Measurements from ENCODE around the gene GPR15LG.

GPR15LG gene

DNA sequence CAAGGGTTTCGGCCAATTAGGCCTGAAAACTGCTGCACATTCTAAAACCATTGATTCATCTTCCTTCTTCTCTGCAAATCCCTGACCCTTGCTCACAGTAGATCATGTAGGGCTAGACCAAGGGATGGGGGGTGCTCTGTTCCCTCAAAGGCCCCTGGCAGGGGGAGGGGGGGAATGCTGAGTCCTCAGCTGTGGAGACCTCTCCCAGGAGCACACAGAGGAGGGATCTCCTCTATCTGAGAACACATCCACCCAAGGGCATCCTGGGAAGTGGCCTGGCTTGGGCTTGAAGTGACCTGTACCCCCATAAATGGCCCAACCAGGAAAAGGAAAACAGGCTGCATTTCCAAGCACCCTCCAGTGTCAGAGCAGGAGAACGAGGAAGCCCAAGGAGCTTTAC lies 19.7 kb downstream of the GPR15LG start:
- in situ Hi-C loops (cut with HindIII; ENCODE audit: low sequenced_read_pairs) = no loop called here

DNA sequence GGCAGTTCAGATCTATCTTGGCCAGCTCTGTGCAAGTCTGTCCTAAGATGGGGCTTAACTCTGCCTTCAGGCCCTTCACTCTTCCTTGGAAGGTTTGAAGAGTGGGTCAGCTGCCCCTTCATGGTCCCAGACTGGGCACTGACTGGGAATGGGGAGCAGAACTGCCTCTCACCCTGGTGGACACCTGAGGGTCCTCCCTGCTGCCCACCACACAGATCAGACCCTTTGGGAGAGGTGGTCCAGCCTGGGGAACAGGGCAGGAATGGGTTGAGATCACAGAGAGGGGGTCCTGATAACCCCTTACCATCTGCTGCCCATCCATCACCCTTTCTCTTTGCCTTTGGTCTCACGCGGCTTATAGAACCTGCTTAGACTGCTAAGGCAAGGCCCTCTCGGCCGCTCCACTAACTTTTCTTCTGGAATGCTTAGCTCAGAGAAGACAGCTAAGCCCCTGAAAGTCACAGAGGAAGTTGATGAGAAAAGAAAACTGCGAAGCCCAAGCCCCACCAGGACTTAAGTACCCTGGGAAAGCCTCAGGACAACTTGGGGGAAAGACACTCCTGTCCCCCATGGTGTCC lies 20.3 kb downstream of the GPR15LG start:
- in situ Hi-C loops (cut with HindIII; ENCODE audit: low sequenced_read_pairs) = no loop called here

DNA sequence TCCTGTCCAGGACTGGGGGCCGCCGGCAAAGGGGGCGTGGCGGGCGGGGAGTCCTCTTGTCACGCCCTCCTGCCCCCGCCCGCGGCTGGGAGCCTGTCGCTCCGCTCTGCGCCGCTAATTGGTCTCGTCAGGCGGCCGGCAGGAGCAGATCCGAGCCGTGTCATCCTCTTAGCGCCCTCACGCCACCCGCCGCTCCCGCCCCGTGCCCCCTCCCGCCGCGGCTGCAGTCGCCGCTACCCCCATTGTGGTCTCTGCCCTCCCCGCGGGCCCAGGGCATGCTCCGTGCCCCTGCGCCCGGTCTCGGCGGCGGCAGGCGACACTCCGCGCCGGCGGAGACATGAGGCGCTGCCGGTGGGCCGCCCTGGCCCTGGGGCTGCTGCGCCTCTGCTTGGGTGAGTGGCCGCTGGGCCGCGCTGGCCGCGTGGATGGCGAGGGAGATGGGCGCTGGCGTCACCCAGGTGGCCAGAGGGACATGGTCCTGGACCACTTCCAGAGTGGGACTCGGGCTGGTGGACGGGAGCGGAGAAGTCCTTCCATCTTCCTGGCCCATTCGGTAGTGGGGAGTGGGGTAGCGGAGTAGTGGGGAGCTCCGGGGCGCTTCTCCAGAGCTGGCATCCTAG lies 20.9 kb downstream of the GPR15LG start, which contains the start of gene CDHR1:
TSS of gene CDHR1 (plus strand) at position 114 of the 620 bp plus-strand sequence. CDS start at position 338, 224 bp downstream.
- in situ Hi-C loops (cut with HindIII; ENCODE audit: low sequenced_read_pairs) = no loop called here

DNA sequence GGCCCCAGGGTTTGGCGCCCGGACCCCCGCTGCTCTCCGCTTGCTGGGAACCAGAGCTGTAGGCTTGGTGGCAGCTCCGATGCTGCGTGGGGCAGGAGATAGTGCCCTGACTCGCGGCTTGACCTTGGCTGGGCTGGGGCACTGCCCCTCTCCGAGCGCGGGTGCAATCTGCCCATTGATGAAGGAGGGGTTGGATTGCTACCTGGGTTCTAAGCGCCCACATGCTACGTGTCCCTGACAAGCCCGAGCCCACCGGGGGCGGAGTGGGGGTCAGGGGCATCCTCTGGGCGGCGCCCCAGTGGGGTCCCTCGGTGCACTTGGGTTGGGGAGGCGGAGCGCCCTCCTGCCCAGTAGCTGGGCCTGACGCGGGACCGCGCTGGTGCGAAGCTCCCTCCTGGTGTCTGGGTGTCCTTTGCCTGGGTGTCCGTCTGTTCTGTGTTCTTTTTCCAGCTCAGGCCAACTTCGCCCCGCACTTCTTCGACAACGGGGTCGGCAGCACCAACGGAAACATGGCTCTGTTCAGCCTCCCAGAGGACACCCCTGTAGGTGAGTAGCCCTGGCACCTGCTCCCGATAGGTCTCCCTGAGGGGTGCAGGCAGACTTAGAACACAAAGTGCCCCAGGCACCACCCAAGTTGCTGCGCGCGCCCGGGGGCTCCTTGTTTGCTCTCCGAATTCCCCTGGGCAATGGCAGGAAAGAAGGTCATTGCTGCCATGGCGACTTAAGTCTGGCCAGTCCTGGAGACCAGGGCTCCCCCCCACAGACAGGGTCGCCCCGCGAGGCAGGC lies 21.6 kb downstream of the GPR15LG start:
- in situ Hi-C loops (cut with HindIII; ENCODE audit: low sequenced_read_pairs) = no loop called here

DNA sequence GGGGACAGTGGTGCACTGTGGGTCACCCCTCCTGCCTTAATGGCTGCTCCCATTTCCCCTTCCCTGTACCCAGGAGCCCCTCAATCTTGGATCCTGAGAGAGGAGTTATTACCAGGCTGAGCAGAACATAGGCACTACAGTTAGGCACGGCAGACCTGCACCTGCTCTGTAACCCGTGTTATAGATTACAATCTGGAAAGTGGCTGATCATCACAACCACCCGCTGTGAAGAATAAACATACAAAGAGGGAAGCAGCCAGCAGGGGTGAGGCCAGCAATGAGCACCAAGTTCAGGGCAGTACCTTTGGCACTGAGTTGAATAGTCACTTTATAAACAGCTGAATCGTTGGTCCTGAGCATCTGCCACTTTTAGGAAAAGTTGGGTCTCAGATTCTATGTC lies 22.5 kb downstream of the GPR15LG start:
- in situ Hi-C loops (cut with HindIII; ENCODE audit: low sequenced_read_pairs) = no loop called here

DNA sequence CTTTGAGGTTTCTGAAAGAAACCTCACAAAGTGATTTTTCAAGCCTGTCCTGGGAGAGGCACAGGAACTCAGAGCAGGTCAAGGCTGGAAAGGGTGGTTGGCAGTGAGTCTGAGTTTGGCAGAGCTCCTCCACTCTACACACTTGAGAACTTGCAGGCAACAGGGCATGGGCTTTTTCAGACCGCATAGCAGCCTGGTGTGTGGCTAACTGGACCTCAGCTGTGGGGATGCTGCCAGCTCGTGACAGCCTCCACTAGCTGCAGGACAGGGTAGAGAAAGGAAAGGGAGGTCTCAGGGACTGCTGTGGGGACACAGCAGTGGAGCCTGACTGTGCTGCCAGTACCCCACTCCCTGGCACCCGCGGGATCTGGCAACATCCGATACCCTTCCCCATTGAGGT lies 23.3 kb downstream of the GPR15LG start:
- in situ Hi-C loops (cut with HindIII; ENCODE audit: low sequenced_read_pairs) = no loop called here

DNA sequence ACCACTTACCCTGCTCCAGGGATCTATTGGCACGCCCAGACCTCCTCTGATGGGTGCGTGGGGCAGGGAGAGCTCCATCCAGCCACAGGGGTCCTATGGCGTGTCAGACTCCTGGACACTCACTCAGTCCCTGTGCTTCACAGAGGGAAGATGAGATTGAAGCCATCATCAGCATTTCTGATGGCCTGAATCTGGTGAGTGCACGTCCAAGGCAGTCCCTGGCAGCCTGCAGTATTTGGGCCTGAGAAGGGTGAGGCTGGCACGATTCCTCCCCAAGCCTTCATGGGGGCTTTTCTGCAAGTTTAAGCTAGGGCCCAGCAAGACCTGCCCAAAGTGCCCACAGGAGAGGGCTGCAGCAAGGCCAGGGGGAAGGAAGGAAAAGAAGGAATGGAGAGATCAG lies 24.0 kb downstream of the GPR15LG start:
- in situ Hi-C loops (cut with HindIII; ENCODE audit: low sequenced_read_pairs) = no loop called here

DNA sequence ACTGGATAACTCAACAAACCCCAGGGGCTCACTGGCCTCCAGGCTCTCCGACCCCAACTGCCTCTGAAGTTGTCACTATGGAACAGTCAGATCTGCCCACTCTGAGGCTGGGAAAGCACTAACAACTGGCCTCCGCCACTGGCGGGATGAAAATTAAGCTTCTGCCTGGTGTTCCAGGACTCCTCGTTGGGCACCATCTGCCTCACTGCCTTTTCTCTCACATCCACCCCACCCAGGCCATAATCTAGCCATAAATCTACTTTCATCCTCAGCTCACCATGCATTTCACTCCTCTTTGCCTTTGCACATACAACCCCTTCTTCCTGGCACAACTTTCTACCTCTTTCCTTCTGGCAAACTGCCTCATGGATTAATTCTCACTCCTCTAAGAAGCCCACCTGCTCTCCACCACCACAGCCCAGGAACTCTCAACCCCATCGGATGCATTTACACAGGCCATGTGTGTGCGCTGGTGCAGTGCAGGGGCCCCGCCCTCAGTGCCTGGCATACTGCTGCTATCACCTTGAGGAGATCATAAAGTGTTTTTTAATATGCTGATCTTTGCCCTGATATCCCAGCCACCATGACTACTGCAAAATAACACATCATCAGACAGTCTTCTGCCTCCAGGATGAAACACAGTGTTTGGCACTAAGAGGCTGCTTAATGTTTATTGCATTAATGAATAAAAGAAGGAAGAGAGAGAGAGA lies 24.8 kb downstream of the GPR15LG start:
- in situ Hi-C loops (cut with HindIII; ENCODE audit: low sequenced_read_pairs) = no loop called here

DNA sequence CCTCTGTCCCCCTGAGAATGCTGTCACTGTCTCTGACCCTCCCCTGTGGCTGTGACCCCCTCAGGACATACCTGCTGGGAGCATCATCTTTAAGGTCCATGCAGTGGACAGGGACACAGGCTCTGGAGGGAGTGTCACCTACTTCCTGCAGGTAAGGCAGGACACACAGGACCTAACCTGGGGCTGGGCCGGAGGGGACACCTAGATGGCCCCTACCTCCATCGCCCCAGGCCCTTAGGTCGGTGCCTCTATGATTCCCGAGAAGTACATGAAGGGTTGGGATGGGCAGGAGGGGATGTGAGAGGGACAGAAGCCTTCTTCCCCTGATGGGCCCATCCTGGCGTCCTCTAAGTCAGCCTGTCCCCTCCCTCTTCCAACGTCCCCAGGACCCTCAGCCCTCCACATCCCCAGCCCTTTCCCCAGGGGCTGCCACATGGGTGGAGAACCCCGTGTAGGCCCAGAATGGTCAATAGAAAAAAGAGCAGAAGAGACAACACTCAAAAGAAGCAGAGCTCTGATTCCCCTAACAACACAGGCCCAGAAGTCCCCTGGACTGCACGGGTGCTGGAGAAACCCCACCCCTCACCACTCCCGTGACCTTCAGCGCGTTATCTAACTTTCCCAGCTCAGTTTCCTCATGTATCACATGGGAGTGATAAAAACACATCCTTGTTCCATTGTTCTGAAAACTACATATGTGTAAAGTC lies 27.1 kb downstream of the GPR15LG start:
- in situ Hi-C loops (cut with HindIII; ENCODE audit: low sequenced_read_pairs) = no loop called here

DNA sequence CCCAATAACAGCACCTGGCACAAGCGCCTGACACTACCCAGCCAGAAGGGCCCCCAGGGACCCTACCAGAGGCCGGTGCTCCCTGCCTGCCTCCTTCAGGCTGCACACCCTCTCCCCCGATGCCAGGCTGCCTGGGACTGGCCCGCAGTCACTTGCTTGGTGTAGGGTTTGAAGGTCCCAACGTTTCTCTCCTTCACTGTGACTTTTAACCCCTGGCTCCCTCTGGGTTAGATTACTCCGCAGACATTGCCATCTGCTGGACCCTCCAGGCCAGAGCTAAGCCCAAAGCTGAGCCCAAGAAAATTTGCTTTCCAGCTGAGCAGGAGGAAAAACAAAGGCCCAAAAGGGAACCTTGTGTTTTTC lies 27.6 kb downstream of the GPR15LG start:
- in situ Hi-C loops (cut with HindIII; ENCODE audit: low sequenced_read_pairs) = no loop called here

DNA sequence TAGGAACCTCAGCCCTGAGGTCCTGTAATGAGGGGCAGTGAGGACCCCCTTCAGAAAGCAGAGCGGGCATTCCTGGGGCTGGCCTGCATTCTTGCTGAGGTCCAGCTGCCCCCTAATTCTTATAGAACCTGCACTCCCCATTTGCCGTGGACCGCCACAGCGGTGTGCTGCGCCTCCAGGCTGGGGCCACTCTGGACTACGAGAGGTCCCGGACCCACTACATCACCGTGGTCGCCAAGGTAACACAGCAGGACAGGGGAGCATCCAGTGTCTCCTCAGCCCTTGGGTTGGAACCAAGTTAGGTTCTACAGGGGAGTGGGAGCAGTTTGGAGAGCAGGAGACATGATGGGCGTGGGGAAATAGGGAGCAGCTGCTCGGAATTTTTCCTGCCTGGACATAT lies 28.1 kb downstream of the GPR15LG start:
- in situ Hi-C loops (cut with HindIII; ENCODE audit: low sequenced_read_pairs) = no loop called here

DNA sequence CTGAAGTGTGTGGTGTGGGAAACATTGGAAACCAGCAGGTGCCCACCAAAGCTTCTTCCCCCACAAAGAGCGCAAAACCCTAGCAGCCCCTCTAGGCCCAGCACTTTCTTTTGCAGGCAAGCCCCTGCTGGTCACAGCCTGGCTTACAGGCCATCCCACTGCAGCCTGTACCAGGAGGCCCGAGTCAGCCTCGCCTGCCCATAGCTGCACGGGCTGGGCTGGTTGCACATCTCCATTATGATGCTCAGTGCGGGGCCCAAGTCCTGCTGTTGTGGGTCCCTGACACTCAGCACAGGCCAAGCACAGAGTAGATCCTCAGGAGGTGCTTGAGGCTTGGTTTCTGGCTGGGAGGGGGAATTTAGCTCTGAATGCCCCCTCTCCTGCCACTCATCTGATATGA lies 28.7 kb downstream of the GPR15LG start:
- in situ Hi-C loops (cut with HindIII; ENCODE audit: low sequenced_read_pairs) = no loop called here

DNA sequence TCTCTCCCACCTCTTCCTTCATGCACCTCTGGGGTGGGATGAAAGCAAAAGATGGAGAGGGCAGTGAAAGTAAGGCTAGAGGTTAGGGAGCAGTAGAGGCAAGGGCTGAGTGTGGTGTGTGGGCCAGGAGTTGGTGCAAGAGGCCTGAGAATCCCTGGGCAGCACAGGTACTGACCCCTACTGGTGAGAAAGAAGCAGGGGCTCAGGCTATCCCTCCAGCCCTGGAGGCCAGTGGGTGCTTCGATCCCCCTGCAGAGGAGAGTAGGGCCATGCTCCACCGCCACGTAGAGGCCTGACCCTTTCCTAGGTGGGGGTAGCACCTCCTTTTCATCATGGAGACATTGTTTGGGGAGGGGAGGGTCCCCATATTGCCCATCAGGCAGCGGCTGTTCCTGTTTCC lies 30.5 kb downstream of the GPR15LG start:
- in situ Hi-C loops (cut with HindIII; ENCODE audit: low sequenced_read_pairs) = no loop called here

DNA sequence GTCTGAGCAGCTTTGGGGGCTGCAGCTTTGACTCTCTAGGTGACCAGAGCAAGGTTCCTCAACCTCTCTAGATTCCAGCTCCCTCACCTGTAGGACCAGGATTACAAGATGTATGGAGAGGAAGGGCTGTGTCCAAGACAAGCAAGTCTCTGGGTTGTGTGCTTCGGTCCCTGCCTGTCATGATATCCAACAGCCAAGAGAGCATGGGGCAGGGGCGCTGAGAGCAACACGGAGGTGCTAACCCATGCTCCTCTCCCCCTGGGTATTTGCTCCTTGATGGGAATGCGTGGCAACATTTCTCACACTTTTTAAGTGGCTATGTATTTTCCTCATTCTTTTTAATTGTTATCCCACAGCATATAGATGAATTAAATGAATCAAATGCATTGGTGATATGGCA lies 31.0 kb downstream of the GPR15LG start:
- in situ Hi-C loops (cut with HindIII; ENCODE audit: low sequenced_read_pairs) = no loop called here

DNA sequence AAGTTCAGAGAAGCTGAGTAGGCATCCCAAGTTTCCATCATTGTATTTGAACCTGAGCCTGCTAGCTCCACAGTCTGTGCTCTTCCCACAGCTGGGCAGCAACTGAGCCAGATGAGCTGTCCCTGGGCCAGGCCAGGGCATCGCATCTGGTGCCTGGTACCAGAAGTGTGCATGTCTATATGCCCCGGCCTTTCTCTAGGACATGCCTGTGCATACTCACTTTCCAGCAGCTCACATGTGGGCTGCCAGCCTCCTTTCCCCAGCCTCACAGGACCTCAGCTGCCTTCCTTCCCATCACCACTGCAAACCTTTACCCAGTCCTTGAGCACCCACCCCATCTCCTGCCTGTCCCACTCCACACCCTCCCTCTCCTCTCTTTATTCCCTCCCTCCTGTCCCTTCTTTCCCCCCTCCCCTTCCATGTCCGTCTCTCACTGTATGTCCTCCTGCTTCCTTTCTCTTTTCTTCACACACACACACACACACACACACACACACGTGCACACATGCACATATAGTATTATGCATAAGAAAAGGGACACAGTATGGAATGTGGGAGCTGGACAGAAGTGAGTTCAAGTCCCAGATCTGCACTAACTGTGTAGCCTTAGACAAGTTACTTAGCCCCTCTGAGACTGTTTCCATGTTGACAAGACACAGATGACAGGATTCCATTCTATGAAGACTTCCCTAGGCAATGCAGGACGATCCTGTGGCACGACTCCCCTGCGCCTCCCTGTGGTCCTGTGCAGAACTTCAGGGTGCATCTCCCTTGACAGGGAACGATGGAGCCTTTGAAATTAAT lies 31.6 kb downstream of the GPR15LG start:
- in situ Hi-C loops (cut with HindIII; ENCODE audit: low sequenced_read_pairs) = no loop called here

DNA sequence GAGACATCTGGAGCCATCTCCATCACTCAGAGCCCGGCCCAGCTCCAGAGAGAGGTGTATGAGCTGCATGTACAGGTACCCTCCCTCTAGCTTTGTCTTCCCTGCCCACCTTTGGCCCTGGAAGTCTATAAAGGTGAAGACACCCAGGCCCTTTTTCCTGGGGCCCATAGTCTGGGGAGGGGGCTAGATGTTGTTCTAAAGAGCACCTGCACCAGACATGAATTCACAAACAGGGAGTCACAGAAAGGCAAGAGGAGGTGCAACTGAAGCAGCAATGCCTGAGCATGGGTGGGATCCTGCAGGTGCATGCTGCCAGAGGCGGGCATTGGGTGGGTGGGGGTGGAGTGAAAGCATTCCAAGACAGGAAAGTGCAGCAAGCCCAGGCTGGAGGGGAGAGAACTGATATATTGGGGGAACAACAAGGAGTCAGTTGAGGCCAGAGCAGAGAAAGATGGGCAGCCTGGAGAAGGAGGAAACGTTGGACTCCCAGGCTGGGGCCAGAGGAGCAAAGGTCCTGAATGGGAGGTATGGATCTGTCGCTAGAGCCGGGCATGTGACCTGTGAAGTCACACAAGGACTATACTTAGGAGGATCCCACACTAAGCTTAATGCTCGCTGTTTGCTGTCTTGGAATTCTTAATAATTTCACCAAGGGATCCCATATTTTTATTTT lies 32.4 kb downstream of the GPR15LG start:
- in situ Hi-C loops (cut with HindIII; ENCODE audit: low sequenced_read_pairs) = no loop called here

DNA sequence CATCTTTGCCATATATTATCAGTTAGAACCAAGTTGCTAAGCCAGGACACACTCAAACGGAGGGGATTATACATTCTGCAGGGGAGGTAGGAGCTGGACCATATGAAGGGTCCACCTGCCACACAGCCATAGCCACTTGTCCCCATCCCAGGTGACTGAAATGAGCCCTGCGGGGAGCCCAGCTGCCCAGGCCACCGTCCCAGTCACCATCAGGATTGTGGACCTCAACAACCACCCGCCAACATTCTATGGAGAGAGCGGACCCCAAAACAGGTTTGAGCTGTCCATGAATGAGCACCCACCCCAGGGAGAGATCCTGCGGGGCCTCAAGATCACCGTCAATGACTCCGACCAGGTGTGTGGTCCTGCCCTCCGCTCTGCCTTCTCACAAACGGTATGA lies 34.4 kb downstream of the GPR15LG start:
- in situ Hi-C loops (cut with HindIII; ENCODE audit: low sequenced_read_pairs) = no loop called here

DNA sequence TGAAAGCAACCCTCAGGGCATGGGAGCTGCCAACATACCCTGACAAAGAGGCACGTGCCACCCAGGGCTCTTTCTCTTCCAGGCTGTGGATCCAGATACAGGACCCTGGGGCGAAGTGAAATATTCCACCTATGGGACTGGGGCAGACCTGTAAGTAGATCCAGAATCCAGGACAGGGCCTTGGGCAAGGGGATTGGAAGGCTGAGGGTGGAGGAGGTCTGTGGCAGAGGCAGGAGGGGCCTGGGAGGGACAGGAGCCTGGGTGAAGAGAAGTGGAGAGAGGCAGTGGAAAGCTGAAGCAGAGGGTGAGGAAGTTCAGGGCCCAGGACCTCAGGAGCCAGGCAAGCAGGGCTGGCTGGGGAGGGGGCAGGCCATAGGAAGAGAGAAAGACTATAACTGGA lies 38.0 kb downstream of the GPR15LG start:
- in situ Hi-C loops (cut with HindIII; ENCODE audit: low sequenced_read_pairs) = no loop called here

DNA sequence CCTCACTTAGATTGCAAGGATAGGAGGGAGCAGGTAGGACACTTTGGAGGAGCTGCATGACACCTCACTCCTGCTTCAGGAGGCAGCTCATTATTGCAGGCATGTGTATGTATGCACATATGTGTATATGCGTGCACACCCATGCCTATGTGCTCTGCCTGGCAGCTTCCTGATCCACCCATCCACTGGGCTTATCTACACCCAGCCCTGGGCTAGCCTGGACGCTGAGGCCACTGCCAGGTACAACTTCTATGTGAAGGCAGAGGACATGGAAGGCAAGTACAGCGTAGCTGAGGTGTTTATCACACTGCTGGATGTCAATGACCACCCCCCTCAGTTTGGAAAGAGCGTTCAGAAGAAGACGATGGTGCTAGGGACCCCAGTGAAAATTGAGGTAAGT lies 38.4 kb downstream of the GPR15LG start:
- in situ Hi-C loops (cut with HindIII; ENCODE audit: low sequenced_read_pairs) = no loop called here

DNA sequence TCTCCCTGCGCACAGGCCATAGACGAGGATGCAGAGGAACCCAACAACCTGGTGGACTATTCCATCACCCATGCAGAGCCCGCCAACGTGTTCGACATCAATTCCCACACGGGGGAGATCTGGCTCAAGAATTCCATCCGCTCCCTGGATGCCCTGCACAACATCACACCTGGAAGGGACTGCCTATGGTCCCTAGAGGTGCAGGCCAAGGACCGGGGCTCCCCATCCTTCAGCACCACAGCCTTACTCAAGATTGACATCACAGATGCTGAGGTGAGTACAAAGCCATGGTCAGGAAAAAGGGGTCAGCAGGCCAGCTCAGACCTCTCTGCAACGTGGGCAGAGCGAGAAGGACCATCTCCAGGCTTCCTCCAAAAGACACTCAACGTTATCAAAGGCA lies 39.5 kb downstream of the GPR15LG start:
- in situ Hi-C loops (cut with HindIII; ENCODE audit: low sequenced_read_pairs) = no loop called here

Data from DLD1 (cell line).